GM12878 (cell line): Measurements from ENCODE around the gene LYL1. TPM values are rescaled to one million over a fixed set of nuclear protein-coding genes. Genes with fewer than 3 reads are reported as not detected.

ENCODE experiments used
- ASH2L ChIP-seq: fragments of 300-600, 200-600 bp; sonication (generic); IDR thresholded peaks from 2 replicates; pipeline ENCODE4 v1.6.1; 2017; ENCODE audit warnings: low read depth, mild to moderate bottlenecking, borderline replicate concordance
- BCL11A ChIP-seq: IDR thresholded peaks from 2 replicates; pipeline ENCODE4 v1.6.1; 2011; ENCODE audit warnings: low read depth, low read length
- DPF2 ChIP-seq: fragments of 450-650 bp; IDR thresholded peaks from 2 replicates; pipeline ENCODE4 v1.6.1; 2017; ENCODE audit warnings: mild to moderate bottlenecking
- E2F8 ChIP-seq: fragments of 450-650 bp; IDR thresholded peaks from 2 replicates; pipeline ENCODE4 v1.6.1; 2018; ENCODE audit warnings: mild to moderate bottlenecking, low read depth, moderate library complexity; ENCODE audit not compliant: partially characterized antibody
- GABPA ChIP-seq: IDR thresholded peaks from 2 replicates; pipeline ENCODE4 v1.6.1; 2014; ENCODE audit warnings: antibody characterized with exemption, low read depth, mild to moderate bottlenecking, inconsistent platforms
- ZBTB33 ChIP-seq: fragments of 450-650 bp; IDR thresholded peaks from 2 replicates; pipeline ENCODE4 v1.6.1; 2017; ENCODE audit warnings: mild to moderate bottlenecking
- polyA plus RNA-seq, 11 experiments: library from polyadenylated mRNA; depleted of rRNA in 4 of 11; unstranded in 6 of 11; stranded (reverse) in 5 of 11; fragments of >200 nt; fragmentation: Nextera tagmentation in 4 of 11; fragmentation: Illumina TruSeq in 1 of 11; extraction: Ambion mirVana in 4 of 11; extraction: Trizol in 1 of 11; gene quantifications; 1 replicate in 1 of 11; 2 replicates in 10 of 11; pipeline versions ENCODE4 v1.2.1 to v1.2.3, GENCODE V29; 2011 to 2016; ENCODE audit warnings: inconsistent platforms in 2 of 11, missing spikeins in 2 of 11, low read depth in 1 of 11
- total RNA-seq, 4 experiments: library from RNA; depleted of rRNA in 3 of 4; stranded (reverse); fragments of >200 nt in 3 of 4; fragmentation: Illumina TruSeq in 1 of 4; extraction: Trizol in 1 of 4; gene quantifications; 2 replicates each; pipeline versions ENCODE4 v1.2.1 to v1.2.3, GENCODE V29; 2013 to 2021
- TF ChIP-seq, protein P1 (sequence below): fragments of 450-650 bp; IDR thresholded peaks from 2 replicates; pipeline ENCODE4 v1.6.1; 2017; ENCODE audit warnings: borderline replicate concordance
- TF ChIP-seq, protein P2 (sequence below): fragments of 450-650 bp; IDR thresholded peaks from 2 replicates; pipeline ENCODE4 v1.6.1; 2016; ENCODE audit warnings: mild to moderate bottlenecking
- TF ChIP-seq, protein P3 (sequence below): fragments of 450-650 bp; formaldehyde crosslinking; IDR thresholded peaks from 2 replicates; pipeline ENCODE4 v1.4.0; 2022; ENCODE audit warnings: mild to moderate bottlenecking, moderate library complexity
- TF ChIP-seq, protein P4 (sequence below): IDR thresholded peaks from 2 replicates; pipeline ENCODE4 v1.6.1; 2011; ENCODE audit warnings: low read depth, low read length, improper control_type of control experiment, borderline replicate concordance
- TF ChIP-seq, protein P5 (sequence below): fragments of 450-650 bp; formaldehyde crosslinking; IDR thresholded peaks from 2 replicates; pipeline ENCODE4 v1.5.0; 2022; ENCODE audit warnings: mild to moderate bottlenecking, missing genetic modification characterization

The LYL1 gene
- total and polyA plus RNA-seq, 10 of the 15 experiments (the other 5 are each of a cell fraction or from before 2014, with no cell fraction given): 0.10 to 34.8 (median 4.4) TPM

- TF ChIP-seq, protein P1, sequence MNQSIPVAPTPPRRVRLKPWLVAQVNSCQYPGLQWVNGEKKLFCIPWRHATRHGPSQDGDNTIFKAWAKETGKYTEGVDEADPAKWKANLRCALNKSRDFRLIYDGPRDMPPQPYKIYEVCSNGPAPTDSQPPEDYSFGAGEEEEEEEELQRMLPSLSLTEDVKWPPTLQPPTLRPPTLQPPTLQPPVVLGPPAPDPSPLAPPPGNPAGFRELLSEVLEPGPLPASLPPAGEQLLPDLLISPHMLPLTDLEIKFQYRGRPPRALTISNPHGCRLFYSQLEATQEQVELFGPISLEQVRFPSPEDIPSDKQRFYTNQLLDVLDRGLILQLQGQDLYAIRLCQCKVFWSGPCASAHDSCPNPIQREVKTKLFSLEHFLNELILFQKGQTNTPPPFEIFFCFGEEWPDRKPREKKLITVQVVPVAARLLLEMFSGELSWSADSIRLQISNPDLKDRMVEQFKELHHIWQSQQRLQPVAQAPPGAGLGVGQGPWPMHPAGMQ: no peak
- TF ChIP-seq E2F8 (no peak), ZBTB33 (no peak), BCL11A (no peak), ASH2L (0 out of 2 replicates have a peak, but pooled peaks have one; percentile 37), GABPA (no peak), DPF2 (peak; percentile 88)
- TF ChIP-seq, protein P2, sequence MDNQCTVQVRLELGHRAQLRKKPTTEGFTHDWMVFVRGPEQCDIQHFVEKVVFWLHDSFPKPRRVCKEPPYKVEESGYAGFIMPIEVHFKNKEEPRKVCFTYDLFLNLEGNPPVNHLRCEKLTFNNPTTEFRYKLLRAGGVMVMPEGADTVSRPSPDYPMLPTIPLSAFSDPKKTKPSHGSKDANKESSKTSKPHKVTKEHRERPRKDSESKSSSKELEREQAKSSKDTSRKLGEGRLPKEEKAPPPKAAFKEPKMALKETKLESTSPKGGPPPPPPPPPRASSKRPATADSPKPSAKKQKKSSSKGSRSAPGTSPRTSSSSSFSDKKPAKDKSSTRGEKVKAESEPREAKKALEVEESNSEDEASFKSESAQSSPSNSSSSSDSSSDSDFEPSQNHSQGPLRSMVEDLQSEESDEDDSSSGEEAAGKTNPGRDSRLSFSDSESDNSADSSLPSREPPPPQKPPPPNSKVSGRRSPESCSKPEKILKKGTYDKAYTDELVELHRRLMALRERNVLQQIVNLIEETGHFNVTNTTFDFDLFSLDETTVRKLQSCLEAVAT: 0 out of 2 replicates have a peak, but pooled peaks have one; percentile 32
- TF ChIP-seq, protein P3, sequence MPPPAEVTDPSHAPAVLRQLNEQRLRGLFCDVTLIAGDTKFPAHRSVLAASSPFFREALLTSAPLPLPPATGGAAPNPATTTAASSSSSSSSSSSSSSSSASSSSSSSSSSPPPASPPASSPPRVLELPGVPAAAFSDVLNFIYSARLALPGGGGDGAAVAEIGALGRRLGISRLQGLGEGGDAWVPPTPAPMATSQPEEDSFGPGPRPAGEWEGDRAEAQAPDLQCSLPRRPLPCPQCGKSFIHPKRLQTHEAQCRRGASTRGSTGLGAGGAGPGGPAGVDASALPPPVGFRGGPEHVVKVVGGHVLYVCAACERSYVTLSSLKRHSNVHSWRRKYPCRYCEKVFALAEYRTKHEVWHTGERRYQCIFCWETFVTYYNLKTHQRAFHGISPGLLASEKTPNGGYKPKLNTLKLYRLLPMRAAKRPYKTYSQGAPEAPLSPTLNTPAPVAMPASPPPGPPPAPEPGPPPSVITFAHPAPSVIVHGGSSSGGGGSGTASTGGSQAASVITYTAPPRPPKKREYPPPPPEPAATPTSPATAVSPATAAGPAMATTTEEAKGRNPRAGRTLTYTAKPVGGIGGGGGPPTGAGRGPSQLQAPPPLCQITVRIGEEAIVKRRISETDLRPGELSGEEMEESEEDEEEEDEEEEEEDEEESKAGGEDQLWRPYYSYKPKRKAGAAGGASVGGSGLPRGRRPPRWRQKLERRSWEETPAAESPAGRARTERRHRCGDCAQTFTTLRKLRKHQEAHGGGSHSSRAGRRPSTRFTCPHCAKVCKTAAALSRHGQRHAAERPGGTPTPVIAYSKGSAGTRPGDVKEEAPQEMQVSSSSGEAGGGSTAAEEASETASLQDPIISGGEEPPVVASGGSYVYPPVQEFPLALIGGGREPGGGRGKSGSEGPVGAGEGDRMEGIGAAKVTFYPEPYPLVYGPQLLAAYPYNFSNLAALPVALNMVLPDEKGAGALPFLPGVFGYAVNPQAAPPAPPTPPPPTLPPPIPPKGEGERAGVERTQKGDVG (CRISPR knock-in tag): no peak
- TF ChIP-seq, protein P4, sequence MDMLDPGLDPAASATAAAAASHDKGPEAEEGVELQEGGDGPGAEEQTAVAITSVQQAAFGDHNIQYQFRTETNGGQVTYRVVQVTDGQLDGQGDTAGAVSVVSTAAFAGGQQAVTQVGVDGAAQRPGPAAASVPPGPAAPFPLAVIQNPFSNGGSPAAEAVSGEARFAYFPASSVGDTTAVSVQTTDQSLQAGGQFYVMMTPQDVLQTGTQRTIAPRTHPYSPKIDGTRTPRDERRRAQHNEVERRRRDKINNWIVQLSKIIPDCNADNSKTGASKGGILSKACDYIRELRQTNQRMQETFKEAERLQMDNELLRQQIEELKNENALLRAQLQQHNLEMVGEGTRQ: peak; percentile 35; the same call in 1 of the 2 replicates
- TF ChIP-seq, protein P5, sequence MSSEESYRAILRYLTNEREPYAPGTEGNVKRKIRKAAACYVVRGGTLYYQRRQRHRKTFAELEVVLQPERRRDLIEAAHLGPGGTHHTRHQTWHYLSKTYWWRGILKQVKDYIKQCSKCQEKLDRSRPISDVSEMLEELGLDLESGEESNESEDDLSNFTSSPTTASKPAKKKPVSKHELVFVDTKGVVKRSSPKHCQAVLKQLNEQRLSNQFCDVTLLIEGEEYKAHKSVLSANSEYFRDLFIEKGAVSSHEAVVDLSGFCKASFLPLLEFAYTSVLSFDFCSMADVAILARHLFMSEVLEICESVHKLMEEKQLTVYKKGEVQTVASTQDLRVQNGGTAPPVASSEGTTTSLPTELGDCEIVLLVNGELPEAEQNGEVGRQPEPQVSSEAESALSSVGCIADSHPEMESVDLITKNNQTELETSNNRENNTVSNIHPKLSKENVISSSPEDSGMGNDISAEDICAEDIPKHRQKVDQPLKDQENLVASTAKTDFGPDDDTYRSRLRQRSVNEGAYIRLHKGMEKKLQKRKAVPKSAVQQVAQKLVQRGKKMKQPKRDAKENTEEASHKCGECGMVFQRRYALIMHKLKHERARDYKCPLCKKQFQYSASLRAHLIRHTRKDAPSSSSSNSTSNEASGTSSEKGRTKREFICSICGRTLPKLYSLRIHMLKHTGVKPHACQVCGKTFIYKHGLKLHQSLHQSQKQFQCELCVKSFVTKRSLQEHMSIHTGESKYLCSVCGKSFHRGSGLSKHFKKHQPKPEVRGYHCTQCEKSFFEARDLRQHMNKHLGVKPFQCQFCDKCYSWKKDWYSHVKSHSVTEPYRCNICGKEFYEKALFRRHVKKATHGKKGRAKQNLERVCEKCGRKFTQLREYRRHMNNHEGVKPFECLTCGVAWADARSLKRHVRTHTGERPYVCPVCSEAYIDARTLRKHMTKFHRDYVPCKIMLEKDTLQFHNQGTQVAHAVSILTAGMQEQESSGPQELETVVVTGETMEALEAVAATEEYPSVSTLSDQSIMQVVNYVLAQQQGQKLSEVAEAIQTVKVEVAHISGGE: no peak
These were observed at the start of gene LYL1 (continued) for GRCh38 chr19:13102666-13103580.
